HCT116 (cell line): Measurements from ENCODE around the gene RASGEF1C. TPM values are rescaled to one million over a fixed set of nuclear protein-coding genes. Genes with fewer than 3 reads are reported as not detected.

Source experiments
- ATAC-seq: fragments of 200-7000 bp; cut with Tn5 transposase; 2 replicates; pipeline ENCODE4 v1.9.1; 2020; ENCODE audit warnings: mild to moderate bottlenecking, moderate library complexity
- BruUV-seq: library from RNA; stranded (reverse); fragments of 400-500 nt; replicated peaks from 2 replicates; lab custom pipeline; 2021; lab: Mats Ljungman, UMichigan
- CTCF ChIA-PET: fragments of 300-600 bp; sonication (Branson Sonifier 250); formaldehyde crosslinking; loops from one replicate; lab custom pipeline; 2021; ENCODE audit warnings: antibody characterized with exemption; lab: Charles Lee
- POLR2A ChIA-PET: fragments of 300-600, 350-600 bp; sonication (Branson Sonifier 250); formaldehyde crosslinking; loops from one replicate; lab custom pipeline; 2021; ENCODE audit warnings: antibody characterized with exemption; lab: Charles Lee
- RAD21 ChIA-PET, 2 experiments: fragments of 300-600 bp; sonication (Branson Sonifier 250); formaldehyde crosslinking; loops; one replicate each; lab custom pipeline; 2023; ENCODE audit warnings: low total read pairs in 2 of 2; ENCODE audit not compliant: uncharacterized antibody in 2 of 2, unreplicated experiment in 2 of 2, low non-redundant PET in 1 of 2; lab: Charles Lee
- DNase-seq: peaks from one replicate; pipeline ENCODE4 v3.0.0-alpha.2; 2010; ENCODE audit warnings: low read depth, low spot score
- H2AFZ ChIP-seq: fragments of 200-600 bp; shearing (Covaris generic), sonication (generic); 2 replicates; pipeline ENCODE4 v1.6.1; 2017; ENCODE audit warnings: low read depth, mixed run types, mixed read lengths, antibody characterized with exemption, low read length; ENCODE audit not compliant: poor library complexity, severe bottlenecking
- H3K27ac ChIP-seq: 2 replicates; pipeline ENCODE4 v1.5.1; 2012; ENCODE audit warnings: low read depth, low read length
- H3K27me3 ChIP-seq: fragments of 200-600 bp; sonication (generic); 2 replicates; pipeline ENCODE4 v1.6.1; 2016; ENCODE audit warnings: mixed run types, low read length, mixed read lengths; ENCODE audit not compliant: insufficient read depth
- H3K36me3 ChIP-seq, 2 experiments: fragments of 200-500 bp in 1 of 2; fragments of 200-600 bp in 1 of 2; sonication (Bioruptor generic) in 1 of 2; sonication (generic) in 1 of 2; 2 replicates each; pipeline versions ENCODE4 v1.5.1 to v1.6.1; 2014 to 2016; ENCODE audit warnings: low read length in 2 of 2, inconsistent platforms in 1 of 2, mixed read lengths in 1 of 2, mixed run types in 1 of 2; ENCODE audit not compliant: insufficient read depth in 2 of 2, control insufficient read depth in 1 of 2
- H3K4me1 ChIP-seq, 2 experiments: fragments of 200-600 bp in 1 of 2; sonication (generic) in 1 of 2; 2 replicates each; pipeline versions ENCODE4 v1.5.1 to v1.6.1; 2012 to 2017; ENCODE audit warnings: low read length in 2 of 2, inconsistent platforms in 1 of 2, mild to moderate bottlenecking in 1 of 2, mixed read lengths in 1 of 2, mixed run types in 1 of 2, moderate library complexity in 1 of 2; ENCODE audit not compliant: insufficient read depth in 2 of 2, control insufficient read depth in 1 of 2
- H3K4me2 ChIP-seq: fragments of 200-600 bp; sonication (generic); 2 replicates; pipeline ENCODE4 v1.6.1; 2017; ENCODE audit warnings: mixed run types, low read length, mixed read lengths
- H3K4me3 ChIP-seq, 2 experiments: fragments of 200-600 bp in 1 of 2; sonication (generic) in 1 of 2; replicated peaks in 1 of 2; 2 replicates each; pipeline ENCODE4 v1.5.1; 2011 to 2016; ENCODE audit warnings: low read length in 2 of 2, control low read depth in 1 of 2, low read depth in 1 of 2, mild to moderate bottlenecking in 1 of 2, mixed read lengths in 1 of 2, mixed run types in 1 of 2
- H3K79me2 ChIP-seq: fragments of 200-600 bp; sonication (generic); 2 replicates; pipeline ENCODE4 v1.6.1; 2017; ENCODE audit warnings: mild to moderate bottlenecking, mixed run types, low read length, moderate library complexity, mixed read lengths; ENCODE audit not compliant: insufficient read depth
- H3K9ac ChIP-seq: fragments of 200-600 bp; sonication (generic); 2 replicates; pipeline ENCODE4 v1.6.1; 2016; ENCODE audit warnings: low read length, mixed read lengths
- H3K9me2 ChIP-seq: fragments of 200-600 bp; sonication (generic), shearing (Covaris generic); 2 replicates; pipeline ENCODE4 v1.6.1; 2017; ENCODE audit warnings: mixed run types, mild to moderate bottlenecking, moderate library complexity; ENCODE audit not compliant: insufficient read depth
- H3K9me3 ChIP-seq, 2 experiments: fragments of 200-500 bp in 1 of 2; fragments of 200-600 bp in 1 of 2; sonication (Bioruptor generic) in 1 of 2; sonication (generic) in 1 of 2; 2 replicates each; pipeline ENCODE4 v1.6.1; 2014 to 2017; ENCODE audit warnings: low read length in 2 of 2, mixed read lengths in 2 of 2, inconsistent platforms in 1 of 2, low read depth in 1 of 2, mild to moderate bottlenecking in 1 of 2, mixed run types in 1 of 2, moderate library complexity in 1 of 2; ENCODE audit not compliant: control insufficient read depth in 1 of 2, insufficient read depth in 1 of 2
- H4K20me1 ChIP-seq: fragments of 200-600 bp; sonication (generic), shearing (Covaris generic); 2 replicates; pipeline ENCODE4 v1.6.1; 2017; ENCODE audit warnings: mixed run types, mild to moderate bottlenecking, moderate library complexity; ENCODE audit not compliant: insufficient read depth
- CBX3 ChIP-seq: IDR thresholded peaks from 2 replicates; pipeline ENCODE4 v1.6.1; 2012; ENCODE audit warnings: low read depth
- EGR1 ChIP-seq: IDR thresholded peaks from 2 replicates; pipeline ENCODE4 v1.6.1; 2012; ENCODE audit warnings: low read depth
- ELF1 ChIP-seq: IDR thresholded peaks from 2 replicates; pipeline ENCODE4 v1.6.1; 2012; ENCODE audit warnings: low read depth, borderline replicate concordance
- FOSL1 ChIP-seq: IDR thresholded peaks from 2 replicates; pipeline ENCODE4 v1.6.1; 2012; ENCODE audit warnings: low read depth
- JUND ChIP-seq: IDR thresholded peaks from 2 replicates; pipeline ENCODE4 v1.6.1; 2012
- MAX ChIP-seq: IDR thresholded peaks from 2 replicates; pipeline ENCODE4 v1.6.1; 2012
- POLR2A ChIP-seq: IDR thresholded peaks from 2 replicates; pipeline ENCODE4 v1.7.0; 2011; ENCODE audit warnings: borderline replicate concordance; ENCODE audit not compliant: insufficient read depth, insufficient read length; ENCODE audit errors: extremely low read depth
- POLR2AphosphoS5 ChIP-seq: IDR thresholded peaks from 2 replicates; pipeline ENCODE4 v1.6.1; 2011; ENCODE audit warnings: mild to moderate bottlenecking, low read depth, low read length, moderate library complexity
- RAD21 ChIP-seq: IDR thresholded peaks from 2 replicates; pipeline ENCODE4 v1.6.1; 2012; ENCODE audit warnings: low read depth, mild to moderate bottlenecking
- ZBTB33 ChIP-seq: IDR thresholded peaks from 2 replicates; pipeline ENCODE4 v1.6.1; 2011; ENCODE audit warnings: mild to moderate bottlenecking, low read length, moderate library complexity; ENCODE audit not compliant: insufficient replicate concordance; ENCODE audit errors: extremely low read depth
- ZNF274 ChIP-seq: fragments of 200-500 bp; sonication (Bioruptor generic); IDR thresholded peaks from 2 replicates; pipeline ENCODE4 v1.6.1; 2014; ENCODE audit warnings: mild to moderate bottlenecking, low read depth, low read length, inconsistent platforms
- intact Hi-C: fragments of 100-400 bp; cut with micrococcal nuclease; formaldehyde crosslinking; loops from 2 replicates; pipeline ENCODE4 v1.10.0; 2022
- total RNA-seq: library from RNA; stranded (reverse); gene quantifications from one replicate; pipeline ENCODE4 v1.2.1, GENCODE V29; 2021; ENCODE audit not compliant: unreplicated experiment

The RASGEF1C gene
- total RNA-seq, 1 experiment from 2014 or later: 1.2 TPM

- no peak overlapping the region for H2AFZ ChIP-seq
- ATAC-seq: no peak
- H3K9ac ChIP-seq: no peak overlapping the region
- H3K9me2 ChIP-seq: no peaks in the 10 kb centered on the region
- H3K4me3 ChIP-seq: no peak overlapping the region
- POLR2A ChIA-PET: no interaction called here
- CTCF ChIA-PET: no interaction called here
- intact Hi-C loops: no loop called here
- no peaks in the 10 kb centered on the region for H4K20me1 ChIP-seq
- no peak overlapping the region for H3K27ac ChIP-seq
- RAD21 ChIA-PET: no interaction called here
- no peaks in the 10 kb centered on the region for H3K9me3 ChIP-seq
- H3K4me2 ChIP-seq: no peak overlapping the region
- H3K36me3 ChIP-seq: no peaks in the 10 kb centered on the region
- no TSS peak for BruUV-seq
- no peaks in the 10 kb centered on the region for H3K79me2 ChIP-seq
- H3K27me3 ChIP-seq: no peaks in the 10 kb centered on the region
- DNase-seq: no peak
- no peaks in the 10 kb centered on the region for H3K4me1 ChIP-seq
- TF ChIP-seq MAX (no peak), ZBTB33 (no peak), POLR2A (no peak), ELF1 (no peak), CBX3 (no peak), POLR2AphosphoS5 (no peak), FOSL1 (no peak), ZNF274 (no peak), EGR1 (no peak), JUND (no peak), RAD21 (no peak)
These were observed 32.8 kb downstream of the RASGEF1C start for GRCh38 chr5:180176191-180176590.
